ENCODE data around the gene CHAD. TPM values are rescaled to one million over a fixed set of nuclear protein-coding genes. Genes with fewer than 3 reads are reported as not detected.

CHAD gene
- not detected for polyA plus RNA-seq (2013, experiment 1 of 4)
- polyA plus RNA-seq (2013, experiment 2 of 4) = not detected
- polyA plus RNA-seq (2013, experiment 3 of 4) = not detected
- not detected for polyA plus RNA-seq (2013, experiment 4 of 4)

DNA sequence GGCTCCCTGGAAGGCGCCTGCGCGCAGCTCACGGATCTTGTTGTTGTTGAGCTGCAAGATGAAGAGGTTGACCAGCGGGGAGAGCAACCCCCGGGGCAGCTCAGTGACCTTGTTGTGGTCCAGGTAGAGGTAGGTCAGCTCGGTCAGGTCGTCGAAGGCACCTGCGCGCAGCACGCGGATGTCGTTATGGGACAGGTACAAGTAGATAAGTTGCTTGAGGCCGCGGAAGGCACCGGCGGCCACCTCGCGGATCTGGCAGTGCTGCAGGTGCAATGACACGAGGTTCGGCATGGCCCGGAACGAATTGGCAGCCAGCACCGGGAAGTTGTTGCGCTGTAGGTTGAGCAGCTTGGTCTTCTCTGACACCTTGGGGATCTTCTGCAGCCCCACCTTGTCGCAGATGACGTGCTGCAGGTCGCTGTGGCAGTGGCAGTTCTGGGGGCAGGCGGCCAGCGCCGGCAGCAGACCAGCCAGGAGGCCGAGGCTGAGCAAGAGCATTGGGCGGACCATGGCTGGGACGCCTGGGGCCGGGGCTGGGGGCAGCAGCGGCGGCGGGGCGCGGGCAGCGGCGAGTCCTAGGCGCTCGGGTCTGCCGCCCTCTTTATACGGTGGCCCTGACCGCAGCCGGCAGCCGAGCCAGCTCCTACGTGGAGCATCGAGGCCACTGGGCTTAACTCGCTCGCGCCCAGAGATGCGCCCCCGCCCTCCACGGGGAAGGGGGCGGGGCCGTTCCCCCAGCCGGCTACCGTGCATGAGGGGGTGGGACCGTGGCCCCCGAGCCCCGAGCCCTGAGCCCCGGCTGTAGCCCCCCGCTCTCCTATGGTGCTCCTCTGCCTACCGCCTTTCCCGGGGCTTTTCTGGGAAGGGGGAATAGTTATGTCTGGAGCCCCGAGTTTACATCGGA is at the start of gene CHAD:
CHAD (minus strand) TSS at position 577 of the 904 bp plus-strand sequence; CDS start at position 510, 67 bp downstream.
- Histone ChIP-seq H3K4me3 (ENCODE audit: insufficient read depth, low read depth, low read length) (peak within 1 kb of the TSS; percentile 22), H3K9me3 (ENCODE audit: control insufficient read depth, low read length) (no peaks in the 10 kb centered on the region), H3K4me1 (ENCODE audit: control insufficient read depth, insufficient read depth, low read length) (no peaks in the 10 kb centered on the region), H3K27ac (ENCODE audit: insufficient read depth, low read depth, low read length, poor library complexity, severe bottlenecking) (no peak within 1 kb of the TSS), H3K27me3 (ENCODE audit: control insufficient read depth, insufficient read depth, low read length, poor library complexity, severe bottlenecking) (peaks cover 33% of the 10 kb centered on the region), H3K36me3 (ENCODE audit: control insufficient read depth, insufficient read depth, low read length) (no peaks in the 10 kb centered on the region)
- WGBS, 2 experiments = 54 to 56% methylated on average over 71 of the region's 71 CpGs

- Histone ChIP-seq H3K4me3 (ENCODE audit: insufficient read depth, low read depth, low read length) (no peak overlapping the region), H3K36me3 (ENCODE audit: control insufficient read depth, insufficient read depth, low read length) (no peaks in the 10 kb centered on the region), H3K4me1 (ENCODE audit: control insufficient read depth, insufficient read depth, low read length) (peaks cover 27% of the 10 kb centered on the region), H3K27me3 (ENCODE audit: control insufficient read depth, insufficient read depth, low read length, poor library complexity, severe bottlenecking) (no peaks in the 10 kb centered on the region), H3K9me3 (ENCODE audit: control insufficient read depth, low read length) (no peaks in the 10 kb centered on the region), H3K27ac (ENCODE audit: insufficient read depth, low read depth, low read length, poor library complexity, severe bottlenecking) (no peak overlapping the region)
- 85 to 89% methylated on average over 8 of the region's 8 CpGs for WGBS, 2 experiments
These were observed 49.1 kb upstream of the CHAD start for GRCh38 chr17:50517504-50518383.

DNA sequence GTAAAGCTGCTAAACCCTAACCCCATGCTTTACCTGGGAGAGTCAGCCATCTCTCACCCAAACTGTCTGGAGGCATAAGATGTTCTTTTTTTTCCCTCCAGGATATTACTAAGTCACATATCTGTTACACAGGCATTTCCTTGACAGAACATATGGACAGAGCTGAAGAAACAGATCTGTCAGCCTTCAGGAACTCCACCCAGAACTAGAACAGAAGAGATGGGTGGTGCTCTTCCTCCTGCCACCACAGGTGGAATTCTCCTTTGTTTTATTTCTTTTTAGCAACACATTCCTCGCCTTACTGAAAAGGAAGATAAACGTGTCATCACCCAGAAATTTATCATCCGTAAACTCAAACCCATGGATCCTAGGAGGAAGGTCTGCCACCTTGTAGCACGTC is 48.3 kb upstream of the CHAD start:
- no peak overlapping the region for H3K4me3 ChIP-seq (ENCODE audit: insufficient read depth, low read depth, low read length)
- no peak overlapping the region for H3K27ac ChIP-seq (ENCODE audit: insufficient read depth, low read depth, low read length, poor library complexity, severe bottlenecking)
- H3K36me3 ChIP-seq (ENCODE audit: control insufficient read depth, insufficient read depth, low read length) = no peaks in the 10 kb centered on the region
- no peaks in the 10 kb centered on the region for H3K9me3 ChIP-seq (ENCODE audit: control insufficient read depth, low read length)
- 90 to 93% methylated on average over 4 of the region's 4 CpGs for WGBS, 2 experiments
- peaks cover 27% of the 10 kb centered on the region for H3K4me1 ChIP-seq (ENCODE audit: control insufficient read depth, insufficient read depth, low read length)
- H3K27me3 ChIP-seq (ENCODE audit: control insufficient read depth, insufficient read depth, low read length, poor library complexity, severe bottlenecking) = no peaks in the 10 kb centered on the region

- no peaks in the 10 kb centered on the region for H3K9me3 ChIP-seq (ENCODE audit: control insufficient read depth, low read length)
- H3K27me3 ChIP-seq (ENCODE audit: control insufficient read depth, insufficient read depth, low read length, poor library complexity, severe bottlenecking) = no peaks in the 10 kb centered on the region
- peak overlapping the region; percentile 36 for H3K27ac ChIP-seq (ENCODE audit: insufficient read depth, low read depth, low read length, poor library complexity, severe bottlenecking)
- peaks cover 38% of the 10 kb centered on the region for H3K4me1 ChIP-seq (ENCODE audit: control insufficient read depth, insufficient read depth, low read length)
- no peaks in the 10 kb centered on the region for H3K36me3 ChIP-seq (ENCODE audit: control insufficient read depth, insufficient read depth, low read length)
- H3K4me3 ChIP-seq (ENCODE audit: insufficient read depth, low read depth, low read length) = no peak overlapping the region
- 36 to 52% methylated on average over 6 of the region's 6 CpGs for WGBS, 2 experiments
These were observed 46.4 kb upstream of the CHAD start for GRCh38 chr17:50514936-50515702.

DNA sequence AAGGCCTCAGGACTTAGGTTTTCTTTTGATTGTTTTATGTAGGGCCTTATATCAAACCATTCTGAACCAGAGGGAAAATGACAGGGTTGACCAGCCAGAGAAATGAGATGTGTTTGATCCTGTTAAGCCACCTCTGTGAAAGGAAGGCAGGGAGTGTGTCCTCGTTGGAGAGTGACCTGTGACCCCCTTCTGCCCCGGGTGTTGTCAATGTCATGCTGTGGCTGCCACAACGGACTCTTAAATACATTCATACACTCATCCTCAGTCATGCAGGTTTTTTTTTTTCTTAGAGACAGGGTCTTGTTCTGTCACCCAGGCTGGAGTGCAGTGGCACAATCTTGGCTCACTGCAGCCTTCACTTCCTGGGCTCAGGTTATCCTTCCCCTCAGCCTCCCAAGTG is 45.7 kb upstream of the CHAD start:
- WGBS, 2 experiments = 25 to 45% methylated on average over 3 of the region's 3 CpGs
- Histone ChIP-seq H3K4me1 (ENCODE audit: control insufficient read depth, insufficient read depth, low read length) (peaks cover 42% of the 10 kb centered on the region), H3K36me3 (ENCODE audit: control insufficient read depth, insufficient read depth, low read length) (no peaks in the 10 kb centered on the region), H3K9me3 (ENCODE audit: control insufficient read depth, low read length) (no peaks in the 10 kb centered on the region), H3K27ac (ENCODE audit: insufficient read depth, low read depth, low read length, poor library complexity, severe bottlenecking) (no peak overlapping the region), H3K4me3 (ENCODE audit: insufficient read depth, low read depth, low read length) (no peak overlapping the region), H3K27me3 (ENCODE audit: control insufficient read depth, insufficient read depth, low read length, poor library complexity, severe bottlenecking) (no peaks in the 10 kb centered on the region)

DNA sequence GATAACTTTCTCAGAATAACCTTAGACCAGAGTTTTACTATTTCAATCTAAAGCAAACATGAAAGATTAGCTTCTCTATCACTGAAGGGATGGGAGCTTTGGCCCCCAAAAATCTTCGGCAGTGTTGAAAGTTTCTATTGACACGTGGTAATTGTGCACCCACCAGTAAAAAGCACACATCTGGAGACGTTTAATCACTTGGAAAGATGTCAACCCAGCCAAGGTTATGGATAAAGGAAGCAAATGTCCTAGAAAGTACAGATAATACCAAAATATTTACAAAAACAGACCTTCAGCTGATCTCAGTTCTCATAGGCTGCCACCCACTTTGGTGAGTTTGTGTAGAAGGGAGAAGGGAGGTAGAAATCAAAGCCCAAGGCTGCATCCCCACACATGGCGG is 44.8 kb upstream of the CHAD start:
- no peaks in the 10 kb centered on the region for H3K9me3 ChIP-seq (ENCODE audit: control insufficient read depth, low read length)
- WGBS, 2 experiments = 91 to 95% methylated on average over 4 of the region's 4 CpGs
- no peaks in the 10 kb centered on the region for H3K36me3 ChIP-seq (ENCODE audit: control insufficient read depth, insufficient read depth, low read length)

DNA sequence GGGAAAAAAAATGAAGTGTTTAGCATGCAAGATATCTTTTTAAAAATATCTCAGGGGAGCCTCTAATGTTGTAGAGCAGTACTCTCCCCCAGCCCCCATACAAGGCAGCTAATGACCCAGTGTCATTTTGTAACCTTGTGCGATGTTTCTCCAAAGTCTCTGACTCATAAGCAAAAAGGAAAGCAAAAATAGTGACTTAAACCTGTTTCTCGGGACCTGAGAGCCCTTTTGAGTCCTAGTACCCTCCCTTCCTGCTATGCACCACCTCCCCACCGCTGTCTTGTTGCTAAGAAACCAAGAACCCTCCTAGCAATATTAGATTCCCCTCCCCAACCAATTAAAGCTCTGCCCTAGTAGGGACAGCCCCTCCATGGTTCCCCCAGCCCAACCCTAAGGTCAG is 42.4 kb upstream of the CHAD start:
- no peaks in the 10 kb centered on the region for H3K9me3 ChIP-seq (ENCODE audit: control insufficient read depth, low read length)
- H3K4me1 ChIP-seq (ENCODE audit: control insufficient read depth, insufficient read depth, low read length) = peaks cover 33% of the 10 kb centered on the region
- H3K27me3 ChIP-seq (ENCODE audit: control insufficient read depth, insufficient read depth, low read length, poor library complexity, severe bottlenecking) = no peaks in the 10 kb centered on the region
- no peaks in the 10 kb centered on the region for H3K36me3 ChIP-seq (ENCODE audit: control insufficient read depth, insufficient read depth, low read length)
- WGBS, 2 experiments = 69 to 74% methylated on average over 3 of the region's 3 CpGs
- H3K4me3 ChIP-seq (ENCODE audit: insufficient read depth, low read depth, low read length) = no peak overlapping the region
- H3K27ac ChIP-seq (ENCODE audit: insufficient read depth, low read depth, low read length, poor library complexity, severe bottlenecking) = peak overlapping the region; percentile 4

More for the DNA sequence above, 44.8 kb upstream of the CHAD start:
- Histone ChIP-seq H3K27ac (ENCODE audit: insufficient read depth, low read depth, low read length, poor library complexity, severe bottlenecking) (no peak overlapping the region), H3K27me3 (ENCODE audit: control insufficient read depth, insufficient read depth, low read length, poor library complexity, severe bottlenecking) (no peaks in the 10 kb centered on the region), H3K4me3 (ENCODE audit: insufficient read depth, low read depth, low read length) (no peak overlapping the region), H3K4me1 (ENCODE audit: control insufficient read depth, insufficient read depth, low read length) (peaks cover 37% of the 10 kb centered on the region)

DNA sequence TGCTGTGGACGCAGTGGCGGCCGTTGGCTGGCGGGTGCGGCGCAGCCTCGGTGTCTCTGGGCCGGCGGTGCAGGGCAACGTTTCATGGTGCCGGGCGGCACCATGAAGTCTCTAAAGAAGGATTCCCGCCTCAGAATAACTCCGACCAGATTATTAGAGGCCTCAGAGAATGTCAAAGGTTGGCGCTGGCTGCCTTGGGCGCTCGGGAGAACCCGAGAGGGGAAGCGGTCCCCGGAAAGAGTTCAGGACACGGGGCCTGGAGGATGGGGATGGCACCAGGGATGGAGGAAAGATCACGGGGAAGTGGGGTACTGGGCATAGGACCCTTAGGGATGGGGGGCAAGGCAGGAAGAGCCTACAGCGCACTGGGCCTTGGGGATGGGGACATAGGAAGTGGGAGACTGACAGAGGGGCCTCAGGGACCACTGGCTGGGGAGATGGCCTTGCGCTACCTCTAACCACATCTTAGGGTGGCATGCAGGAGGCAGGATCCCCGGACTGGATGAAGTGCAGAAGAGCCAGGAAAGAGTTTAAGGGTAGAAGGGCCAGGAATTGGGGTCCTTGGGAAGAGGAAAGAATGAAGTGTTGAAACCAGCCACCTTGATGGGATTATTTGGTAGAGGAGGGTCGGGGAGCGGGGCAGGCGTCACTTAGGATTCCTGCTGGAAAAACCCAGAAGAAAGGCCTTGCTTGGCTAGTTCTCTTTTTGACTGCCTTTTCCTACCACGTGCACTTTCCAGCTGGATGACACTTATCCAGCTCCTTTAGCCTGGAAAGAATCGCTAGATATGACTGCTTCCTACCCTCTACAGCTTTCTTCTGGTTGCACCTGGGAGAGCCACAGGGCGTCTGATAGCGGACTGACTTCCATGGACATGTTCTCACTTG is 40.1 kb upstream of the CHAD start:
- Histone ChIP-seq H3K36me3 (ENCODE audit: control insufficient read depth, insufficient read depth, low read length) (no peaks in the 10 kb centered on the region), H3K27ac (ENCODE audit: insufficient read depth, low read depth, low read length, poor library complexity, severe bottlenecking) (no peak overlapping the region), H3K4me3 (ENCODE audit: insufficient read depth, low read depth, low read length) (peak overlapping the region; percentile 59), H3K9me3 (ENCODE audit: control insufficient read depth, low read length) (no peaks in the 10 kb centered on the region), H3K4me1 (ENCODE audit: control insufficient read depth, insufficient read depth, low read length) (peaks cover 20% of the 10 kb centered on the region), H3K27me3 (ENCODE audit: control insufficient read depth, insufficient read depth, low read length, poor library complexity, severe bottlenecking) (no peaks in the 10 kb centered on the region)
- 27% methylated on average over 32 of the region's 32 CpGs for WGBS, 2 experiments
